ENCODE data around the gene DLG5.
A peak's percentile ranks its signal among the peaks of the same experiment; 100 is the strongest.

DLG5 gene

DNA sequence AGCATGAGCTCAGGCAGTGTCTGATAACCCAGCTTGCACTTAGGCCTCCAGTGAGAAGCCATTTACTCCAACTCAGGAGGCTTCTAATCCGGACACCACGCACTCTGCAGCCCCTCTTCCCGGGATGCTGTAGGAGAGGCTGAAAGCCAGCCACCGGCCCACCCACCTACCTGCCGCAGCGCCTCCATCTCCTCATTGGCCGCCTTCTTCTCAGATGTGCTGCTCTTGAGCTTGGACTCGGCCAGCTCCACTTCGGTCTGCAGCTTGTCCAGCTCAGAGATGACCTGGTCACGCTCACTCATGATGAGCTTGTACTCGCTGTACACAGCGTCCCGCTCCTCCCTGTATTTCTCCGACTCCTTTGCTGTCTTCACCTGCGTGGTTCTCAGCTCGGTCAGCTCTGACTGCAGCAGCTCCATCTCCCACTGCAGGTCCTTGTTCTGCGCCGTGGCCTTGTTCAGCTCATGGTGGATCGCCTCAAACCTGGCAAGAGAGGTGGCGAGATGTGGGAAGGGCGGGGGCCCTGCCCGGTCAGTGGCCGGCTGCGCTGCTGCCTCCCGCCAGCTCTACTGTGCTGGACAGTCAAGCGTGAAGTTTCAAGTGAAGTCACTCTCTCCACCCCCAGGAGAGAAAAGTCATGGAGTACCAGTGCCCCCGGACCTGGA, 84.7 kb downstream of the DLG5 start:
- Histone ChIP-seq H3K23ac (ENCODE audit: low read length in 2 of 2) (no peak overlapping the region), H4K8ac (ENCODE audit: low read length) (no peak overlapping the region), H3K27me3 (ENCODE audit: control insufficient read depth in 1 of 2, insufficient read depth in 1 of 2, low read length in 2 of 2) (no peaks in the 10 kb centered on the region), H3K4me1 (ENCODE audit: control insufficient read depth, insufficient read depth, low read depth, low read length) (peaks cover 55% of the 10 kb centered on the region), H2BK15ac (ENCODE audit: low read depth, poor library complexity, severe bottlenecking) (no peak overlapping the region), H2BK5ac (ENCODE audit: low read depth, low read length, poor library complexity, severe bottlenecking) (no peak overlapping the region), H3K27ac (ENCODE audit: low read length, poor library complexity, severe bottlenecking) (peak overlapping the region; percentile 66), H3K9ac (ENCODE audit: low read length) (no peak overlapping the region), H4K91ac (ENCODE audit: low read length) (no peak overlapping the region), H3K36me3 (ENCODE audit: control insufficient read depth in 1 of 2, insufficient read depth in 2 of 2, low read depth in 1 of 2, low read length in 2 of 2) (peaks cover 25 to 60% of the 10 kb centered on the region in 2 experiments), H3K18ac (ENCODE audit: low read depth in 1 of 2, low read length in 2 of 2) (no peak overlapping the region), H2BK120ac (ENCODE audit: low read depth, low read length) (no peak overlapping the region), H3K4me2 (ENCODE audit: low read length, poor library complexity, severe bottlenecking) (peak overlapping the region; percentile 23), H3K79me1 (replicated peaks; ENCODE audit: low read length, poor library complexity, severe bottlenecking) (peaks cover 9% of the 10 kb centered on the region), H3K4me3 (ENCODE audit: insufficient read depth in 1 of 2, low read depth in 1 of 2, low read length in 2 of 2) (no peak overlapping the region), H3K4ac (ENCODE audit: low read depth in 1 of 2, low read length in 2 of 2) (no peak overlapping the region), H2AFZ (ENCODE audit: low read depth, low read length) (no peak overlapping the region), H2AK5ac (ENCODE audit: low read length, severe bottlenecking) (peak overlapping the region; percentile 37), H3K14ac (ENCODE audit: low read length in 2 of 2) (no peak overlapping the region), H2BK12ac (ENCODE audit: low read length in 2 of 2) (no peak overlapping the region), H3K9me3 (ENCODE audit: control insufficient read depth, low read length) (no peaks in the 10 kb centered on the region)
- WGBS: 99% methylated on average over 27 of the region's 27 CpGs
- no peak for DNase-seq

DNA sequence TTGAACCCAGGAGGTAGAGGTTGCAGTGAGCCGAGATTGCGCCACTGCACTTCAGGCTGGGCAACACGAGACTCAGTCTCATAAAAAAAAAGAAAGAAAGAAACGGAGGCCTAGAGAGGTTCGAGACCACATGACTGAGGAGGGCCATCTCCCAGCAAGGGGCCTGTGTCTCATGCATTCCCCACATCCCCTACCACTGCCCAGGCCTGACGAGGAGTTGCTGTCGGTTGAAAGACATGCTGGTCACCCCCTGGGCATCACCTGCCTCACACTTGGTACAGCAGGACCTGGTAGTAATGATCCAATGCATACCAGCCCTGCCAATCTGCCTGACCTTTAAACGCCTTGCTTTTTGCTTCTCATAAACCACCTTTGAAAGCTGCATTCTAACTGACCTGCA, 85.9 kb downstream of the DLG5 start:
- DNase-seq: no peak
- no peak overlapping the region for H4K8ac ChIP-seq (ENCODE audit: low read length)
- H2BK120ac ChIP-seq (ENCODE audit: low read depth, low read length): no peak overlapping the region
- H3K27me3 ChIP-seq (ENCODE audit: control insufficient read depth in 1 of 2, insufficient read depth in 1 of 2, low read length in 2 of 2): no peaks in the 10 kb centered on the region
- H2AK5ac ChIP-seq (ENCODE audit: low read length, severe bottlenecking): no peak overlapping the region
- 98% methylated on average over 7 of the region's 8 CpGs for WGBS
- peaks cover 11% of the 10 kb centered on the region for H3K79me1 ChIP-seq (replicated peaks; ENCODE audit: low read length, poor library complexity, severe bottlenecking)
- peaks cover 55% of the 10 kb centered on the region for H3K4me1 ChIP-seq (ENCODE audit: control insufficient read depth, insufficient read depth, low read depth, low read length)
- H3K9me3 ChIP-seq (ENCODE audit: control insufficient read depth, low read length): no peaks in the 10 kb centered on the region
- no peak overlapping the region for H2AFZ ChIP-seq (ENCODE audit: low read depth, low read length)
- H3K9ac ChIP-seq (ENCODE audit: low read length): no peak overlapping the region
- H2BK5ac ChIP-seq (ENCODE audit: low read depth, low read length, poor library complexity, severe bottlenecking): no peak overlapping the region
- no peak overlapping the region for H3K4ac ChIP-seq (ENCODE audit: low read depth in 1 of 2, low read length in 2 of 2)
- no peak overlapping the region for H3K4me3 ChIP-seq (ENCODE audit: insufficient read depth in 1 of 2, low read depth in 1 of 2, low read length in 2 of 2)
- no peak overlapping the region for H2BK15ac ChIP-seq (ENCODE audit: low read depth, poor library complexity, severe bottlenecking)
- H3K14ac ChIP-seq (ENCODE audit: low read length in 2 of 2): no peak overlapping the region
- no peak overlapping the region for H2BK12ac ChIP-seq (ENCODE audit: low read length in 2 of 2)
- peak overlapping the region; percentile 63 for H3K27ac ChIP-seq (ENCODE audit: low read length, poor library complexity, severe bottlenecking)
- no peak overlapping the region for H3K18ac ChIP-seq (ENCODE audit: low read depth in 1 of 2, low read length in 2 of 2)
- H3K23ac ChIP-seq (ENCODE audit: low read length in 2 of 2): no peak overlapping the region
- H3K4me2 ChIP-seq (ENCODE audit: low read length, poor library complexity, severe bottlenecking): no peak overlapping the region
- no peak overlapping the region for H4K91ac ChIP-seq (ENCODE audit: low read length)
- peaks cover 27 to 69% of the 10 kb centered on the region in 2 experiments for H3K36me3 ChIP-seq (ENCODE audit: control insufficient read depth in 1 of 2, insufficient read depth in 2 of 2, low read depth in 1 of 2, low read length in 2 of 2)

DNA sequence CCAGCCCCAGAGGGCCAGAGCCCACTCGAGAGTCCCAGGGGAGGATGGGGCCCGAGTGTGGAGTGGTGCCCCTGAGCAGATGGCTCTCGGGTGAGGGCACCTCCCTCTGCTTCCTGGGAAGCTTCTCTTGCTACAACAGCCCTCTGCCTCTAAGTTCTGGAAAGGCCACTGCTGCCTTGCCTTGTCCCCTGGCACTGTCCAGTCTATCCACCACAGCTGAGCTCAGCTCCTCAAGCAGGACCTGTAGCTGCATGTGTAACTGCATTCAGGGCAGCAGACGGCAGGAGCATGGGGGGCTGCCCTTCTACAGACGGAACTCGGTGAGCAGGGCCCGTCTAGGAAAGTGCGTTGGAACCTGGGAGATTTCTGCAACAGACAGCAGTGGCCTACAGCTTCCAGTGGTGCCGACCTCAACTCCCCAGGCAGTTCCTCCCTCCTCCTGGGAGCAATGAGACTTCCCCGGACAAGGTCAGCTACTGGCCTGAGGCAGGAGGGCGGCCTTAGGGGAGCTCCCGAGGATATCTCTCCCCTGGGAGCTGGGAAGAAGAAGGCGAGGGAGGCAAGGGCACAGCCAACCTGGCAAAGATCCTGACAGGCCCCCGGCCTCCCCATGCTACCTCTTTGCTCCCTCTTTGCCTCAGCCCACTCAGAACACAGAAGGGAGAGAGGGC, 88.5 kb downstream of the DLG5 start:
- Histone ChIP-seq H2AFZ (ENCODE audit: low read depth, low read length) (no peak overlapping the region), H4K91ac (ENCODE audit: low read length) (no peak overlapping the region)

DNA sequence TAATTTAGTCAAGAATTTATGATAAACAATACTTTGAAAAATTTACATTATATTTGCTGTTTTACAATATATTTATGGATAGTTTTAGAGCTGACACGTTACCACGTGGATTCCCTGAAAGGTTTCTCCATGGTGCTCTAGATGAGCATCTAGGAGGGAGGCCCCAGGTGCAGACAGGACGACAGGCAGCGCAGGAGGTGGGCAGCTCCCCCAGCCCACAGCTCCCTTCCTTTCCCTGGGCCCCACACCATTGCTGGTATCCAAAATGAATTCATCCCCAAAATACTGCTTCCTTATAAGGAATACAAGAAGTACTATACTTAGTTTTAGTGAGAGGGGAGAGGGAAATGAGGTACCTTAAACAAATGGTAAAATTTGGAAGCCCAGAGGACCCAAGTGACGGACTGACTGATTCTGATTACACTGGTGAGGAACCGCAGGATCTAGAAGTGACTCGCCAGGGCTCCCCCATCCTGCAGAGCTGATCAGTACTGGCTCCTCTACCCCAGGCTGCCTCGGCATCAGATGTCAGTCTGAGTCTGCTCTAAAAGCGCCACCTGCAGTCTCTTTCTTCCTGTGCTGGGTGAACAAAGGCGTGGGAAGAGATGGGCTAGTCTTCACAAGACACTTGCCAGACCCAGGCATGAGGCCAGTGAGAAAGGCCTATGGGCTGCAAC, 89.2 kb downstream of the DLG5 start:
- Histone ChIP-seq H3K23ac (ENCODE audit: low read length in 2 of 2) (no peak overlapping the region), H3K36me3 (ENCODE audit: control insufficient read depth in 1 of 2, insufficient read depth in 2 of 2, low read depth in 1 of 2, low read length in 2 of 2) (peaks cover 49 to 81% of the 10 kb centered on the region in 2 experiments), H3K4ac (ENCODE audit: low read depth in 1 of 2, low read length in 2 of 2) (no peak overlapping the region), H2AK5ac (ENCODE audit: low read length, severe bottlenecking) (peak overlapping the region; percentile 69), H4K91ac (ENCODE audit: low read length) (no peak overlapping the region), H3K9me3 (ENCODE audit: control insufficient read depth, low read length) (no peaks in the 10 kb centered on the region), H4K8ac (ENCODE audit: low read length) (peak overlapping the region; percentile 35), H3K18ac (ENCODE audit: low read depth in 1 of 2, low read length in 2 of 2) (peak overlapping the region in 1 of 2 experiments; percentile 19), H3K27ac (ENCODE audit: low read length, poor library complexity, severe bottlenecking) (peak overlapping the region; percentile 56), H3K79me1 (replicated peaks; ENCODE audit: low read length, poor library complexity, severe bottlenecking) (peaks cover 19% of the 10 kb centered on the region), H3K9ac (ENCODE audit: low read length) (no peak overlapping the region), H2BK120ac (ENCODE audit: low read depth, low read length) (no peak overlapping the region), H3K4me1 (ENCODE audit: control insufficient read depth, insufficient read depth, low read depth, low read length) (peaks cover 48% of the 10 kb centered on the region), H3K27me3 (ENCODE audit: control insufficient read depth in 1 of 2, insufficient read depth in 1 of 2, low read length in 2 of 2) (no peaks in the 10 kb centered on the region), H3K4me3 (ENCODE audit: insufficient read depth in 1 of 2, low read depth in 1 of 2, low read length in 2 of 2) (no peak overlapping the region), H2AFZ (ENCODE audit: low read depth, low read length) (no peak overlapping the region), H2BK15ac (ENCODE audit: low read depth, poor library complexity, severe bottlenecking) (no peak overlapping the region), H2BK5ac (ENCODE audit: low read depth, low read length, poor library complexity, severe bottlenecking) (no peak overlapping the region), H3K4me2 (ENCODE audit: low read length, poor library complexity, severe bottlenecking) (no peak overlapping the region), H3K14ac (ENCODE audit: low read length in 2 of 2) (no peak overlapping the region), H2BK12ac (ENCODE audit: low read length in 2 of 2) (no peak overlapping the region)
- WGBS: 73% methylated on average over 8 of the region's 10 CpGs
- DNase-seq: peak; percentile 55

More for the DNA sequence above, 88.5 kb downstream of the DLG5 start:
- DNase-seq: no peak
- Histone ChIP-seq H2BK12ac (ENCODE audit: low read length in 2 of 2) (no peak overlapping the region), H3K36me3 (ENCODE audit: control insufficient read depth in 1 of 2, insufficient read depth in 2 of 2, low read depth in 1 of 2, low read length in 2 of 2) (peaks cover 47 to 81% of the 10 kb centered on the region in 2 experiments), H3K79me1 (replicated peaks; ENCODE audit: low read length, poor library complexity, severe bottlenecking) (peaks cover 17% of the 10 kb centered on the region), H3K9me3 (ENCODE audit: control insufficient read depth, low read length) (no peaks in the 10 kb centered on the region), H2BK15ac (ENCODE audit: low read depth, poor library complexity, severe bottlenecking) (no peak overlapping the region), H3K27ac (ENCODE audit: low read length, poor library complexity, severe bottlenecking) (peak overlapping the region; percentile 56), H3K23ac (ENCODE audit: low read length in 2 of 2) (no peak overlapping the region), H3K4me3 (ENCODE audit: insufficient read depth in 1 of 2, low read depth in 1 of 2, low read length in 2 of 2) (no peak overlapping the region), H4K8ac (ENCODE audit: low read length) (peak overlapping the region; percentile 35), H3K4ac (ENCODE audit: low read depth in 1 of 2, low read length in 2 of 2) (no peak overlapping the region), H3K27me3 (ENCODE audit: control insufficient read depth in 1 of 2, insufficient read depth in 1 of 2, low read length in 2 of 2) (no peaks in the 10 kb centered on the region), H2BK120ac (ENCODE audit: low read depth, low read length) (no peak overlapping the region), H3K18ac (ENCODE audit: low read depth in 1 of 2, low read length in 2 of 2) (peak overlapping the region in 1 of 2 experiments; percentile 19), H3K4me2 (ENCODE audit: low read length, poor library complexity, severe bottlenecking) (no peak overlapping the region), H3K9ac (ENCODE audit: low read length) (no peak overlapping the region), H2BK5ac (ENCODE audit: low read depth, low read length, poor library complexity, severe bottlenecking) (no peak overlapping the region), H2AK5ac (ENCODE audit: low read length, severe bottlenecking) (peak overlapping the region; percentile 69), H3K14ac (ENCODE audit: low read length in 2 of 2) (peak overlapping the region in 1 of 2 experiments; percentile 13), H3K4me1 (ENCODE audit: control insufficient read depth, insufficient read depth, low read depth, low read length) (peaks cover 51% of the 10 kb centered on the region)
- WGBS: 80% methylated on average over 10 of the region's 14 CpGs
